Mononuclear cell (primary cell): ENCODE results near the gene SCG2. TPM values are rescaled to one million over a fixed set of nuclear protein-coding genes. Genes with fewer than 3 reads are reported as not detected.
"Not testable (repeated sequence)": the region's sequence is repeated elsewhere in the genome, so short reads cannot be mapped to it uniquely, and the experiment has no call there.

Experiments
- H3K27me3 ChIP-seq: 2 replicates; pipeline ENCODE4 v1.6.0; 2011; ENCODE audit warnings: low read length, control low read depth; ENCODE audit not compliant: insufficient read depth
- H3K4me1 ChIP-seq: 2 replicates; pipeline ENCODE4 v1.5.1; 2011; ENCODE audit warnings: mild to moderate bottlenecking, low read length, control low read depth; ENCODE audit not compliant: insufficient read depth
- H3K4me3 ChIP-seq: 2 replicates; pipeline ENCODE4 v1.5.1; 2011; ENCODE audit warnings: mild to moderate bottlenecking, low read length, moderate library complexity
- H3K9me3 ChIP-seq: 2 replicates; pipeline ENCODE4 v1.5.1; 2011; ENCODE audit warnings: low read depth, mild to moderate bottlenecking, control low read depth, low read length
- total RNA-seq: library from RNA; depleted of rRNA; stranded (reverse); fragments of >200 nt; gene quantifications from one replicate; pipeline ENCODE4 v1.2.3, GENCODE V29; 2012

The SCG2 gene
- total RNA-seq, 1 donor: 0.42 TPM

DNA sequence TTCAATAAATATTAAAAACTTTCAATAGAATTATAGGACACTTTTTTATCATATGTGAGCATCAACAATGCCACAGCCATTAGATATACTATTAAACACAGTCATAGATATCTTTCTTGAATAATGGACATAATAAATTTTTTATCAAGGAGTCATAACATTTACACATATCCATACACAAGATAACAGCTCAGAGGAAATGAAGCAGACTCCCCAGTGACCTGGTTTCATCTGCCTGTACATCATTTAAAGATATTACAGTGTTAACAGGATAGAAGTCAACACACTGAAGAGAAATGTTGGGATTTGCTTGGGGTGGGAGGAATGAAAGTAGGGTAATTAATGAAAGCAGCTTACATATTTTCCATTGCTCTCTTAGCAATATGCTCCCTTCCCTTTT, 5.1 kb downstream of the SCG2 start:
- H3K4me3 ChIP-seq: no peak overlapping the region
- no peaks in the 10 kb centered on the region for H3K9me3 ChIP-seq
- peaks cover 3% of the 10 kb centered on the region for H3K27me3 ChIP-seq
- no peaks in the 10 kb centered on the region for H3K4me1 ChIP-seq

DNA sequence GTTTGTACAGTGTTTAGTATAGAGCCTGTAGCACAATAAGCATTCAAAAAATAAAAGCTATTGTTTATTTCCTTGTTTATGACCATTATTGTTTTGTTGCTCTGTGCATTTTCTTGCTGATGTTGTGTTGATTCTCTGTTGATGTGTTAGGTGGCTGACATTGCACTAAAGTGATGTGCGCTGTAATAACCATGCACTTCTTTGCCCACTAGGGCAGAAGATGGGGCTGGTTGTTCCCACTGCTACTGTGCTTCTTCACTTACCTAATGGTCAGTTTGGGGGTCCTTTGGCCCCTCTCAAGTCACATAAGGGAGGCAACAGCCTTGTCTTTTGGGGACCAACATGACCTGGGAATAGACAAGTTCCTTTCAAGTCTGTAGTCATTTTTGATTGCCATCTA, 6.0 kb downstream of the SCG2 start:
- H3K9me3 ChIP-seq: no peaks in the 10 kb centered on the region
- no peak overlapping the region for H3K4me3 ChIP-seq
- H3K4me1 ChIP-seq: no peaks in the 10 kb centered on the region
- peaks cover 3% of the 10 kb centered on the region for H3K27me3 ChIP-seq

DNA sequence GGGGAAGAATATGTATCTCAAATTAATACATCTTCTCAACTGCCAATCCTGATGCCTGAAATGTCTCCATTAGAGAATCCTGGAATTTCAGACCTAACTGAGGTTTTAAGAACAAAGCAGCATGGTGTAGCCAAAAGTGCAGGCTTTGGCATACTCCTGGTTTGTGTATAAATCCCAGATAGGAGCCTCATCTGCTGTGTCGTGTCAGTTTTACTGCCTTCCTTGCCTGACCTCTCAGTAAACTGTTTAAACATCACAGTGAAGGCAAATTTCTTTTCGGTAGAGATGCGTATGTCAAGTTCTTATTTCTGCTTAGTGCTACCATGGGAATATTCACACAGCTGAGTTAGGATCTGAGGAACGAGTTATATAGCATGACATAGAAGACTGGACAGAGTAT, 7.3 kb downstream of the SCG2 start:
- Histone ChIP-seq H3K4me1 (no peaks in the 10 kb centered on the region), H3K4me3 (no peak overlapping the region), H3K9me3 (no peaks in the 10 kb centered on the region), H3K27me3 (no peaks in the 10 kb centered on the region)

DNA sequence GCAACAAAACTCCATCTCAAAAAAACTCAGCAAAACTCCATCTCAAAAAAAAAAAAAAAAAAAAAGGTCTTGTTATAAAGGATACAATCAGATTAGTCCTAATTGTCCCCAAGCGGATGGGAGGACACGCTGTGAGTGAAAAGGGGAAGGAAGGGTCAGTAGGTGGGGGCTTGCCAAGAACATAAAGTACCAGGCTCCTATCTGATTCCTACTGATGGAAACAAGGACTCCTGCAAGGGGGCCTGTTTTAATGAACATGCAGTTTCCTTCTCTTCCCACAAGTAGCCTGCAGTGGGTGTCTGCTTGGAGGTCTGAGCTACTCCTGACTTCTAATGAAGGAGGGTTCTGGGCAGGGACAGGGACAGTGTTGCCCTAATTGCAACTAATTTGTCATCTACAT, 7.9 kb downstream of the SCG2 start:
- H3K27me3 ChIP-seq: no peaks in the 10 kb centered on the region
- no peak overlapping the region for H3K4me3 ChIP-seq
- H3K9me3 ChIP-seq: no peaks in the 10 kb centered on the region
- no peaks in the 10 kb centered on the region for H3K4me1 ChIP-seq

DNA sequence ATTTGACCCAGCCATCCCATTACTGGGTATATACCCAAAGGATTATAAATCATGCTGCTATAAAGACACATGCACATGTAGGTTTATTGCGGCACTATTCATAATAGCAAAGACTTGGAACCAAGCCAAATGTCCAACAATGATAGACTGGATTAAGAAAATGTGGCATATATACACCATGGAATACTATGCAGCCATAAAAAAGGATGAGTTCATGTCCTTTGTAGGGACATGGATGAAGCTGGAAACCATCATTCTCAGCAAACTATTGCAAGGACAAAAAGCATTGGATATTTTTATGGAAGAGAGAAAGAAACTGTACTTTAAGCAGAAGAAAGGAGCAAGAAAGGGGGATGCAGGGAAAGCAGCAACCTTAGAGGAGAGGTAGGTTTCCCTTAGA, 9.5 kb downstream of the SCG2 start:
- H3K27me3 ChIP-seq, H3K4me3 ChIP-seq, H3K4me1 ChIP-seq, H3K9me3 ChIP-seq: not testable (repeated sequence)

DNA sequence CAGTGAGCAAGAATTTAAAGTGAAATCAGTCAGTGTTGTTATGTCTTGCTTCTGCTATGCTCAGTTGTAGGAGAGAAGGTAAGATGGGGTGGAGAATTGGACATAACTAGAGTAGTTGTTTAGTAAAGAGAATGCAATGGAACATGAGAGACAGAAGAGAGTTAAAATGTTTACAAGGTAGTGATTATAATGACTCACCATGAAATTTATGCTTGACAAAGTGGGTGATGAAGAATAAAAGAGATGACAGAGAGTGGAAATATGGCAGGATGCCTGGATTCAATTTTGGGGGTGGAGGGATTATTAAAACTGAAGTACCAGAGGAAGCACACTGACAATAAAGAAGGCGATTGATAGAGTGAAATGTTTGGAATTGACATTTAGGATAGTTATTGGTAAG, 10.6 kb downstream of the SCG2 start:
- Histone ChIP-seq H3K9me3 (no peaks in the 10 kb centered on the region), H3K4me3 (no peak overlapping the region), H3K4me1 (no peaks in the 10 kb centered on the region), H3K27me3 (no peaks in the 10 kb centered on the region)

DNA sequence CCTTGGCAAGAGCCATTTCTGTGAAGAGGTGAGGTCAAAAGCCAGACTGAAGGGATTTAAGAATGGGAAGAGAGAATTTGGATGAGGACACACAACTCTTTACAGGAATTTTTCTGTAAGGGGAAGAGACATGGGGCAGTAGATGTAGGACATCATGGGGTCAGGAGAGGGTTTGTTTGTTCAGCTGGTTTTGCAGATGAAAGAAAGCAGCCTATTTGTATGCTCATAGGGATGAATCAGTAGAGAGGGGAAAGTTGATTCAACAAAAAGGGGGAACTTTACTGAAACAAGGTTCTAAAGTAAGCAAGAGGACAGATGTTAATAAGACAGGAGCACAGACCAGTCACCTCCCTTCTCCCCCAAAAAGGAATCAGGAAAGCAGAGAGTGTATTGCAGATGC, 11.2 kb downstream of the SCG2 start:
- no peak overlapping the region for H3K4me3 ChIP-seq
- no peaks in the 10 kb centered on the region for H3K27me3 ChIP-seq
- H3K9me3 ChIP-seq: no peaks in the 10 kb centered on the region
- H3K4me1 ChIP-seq: no peaks in the 10 kb centered on the region

DNA sequence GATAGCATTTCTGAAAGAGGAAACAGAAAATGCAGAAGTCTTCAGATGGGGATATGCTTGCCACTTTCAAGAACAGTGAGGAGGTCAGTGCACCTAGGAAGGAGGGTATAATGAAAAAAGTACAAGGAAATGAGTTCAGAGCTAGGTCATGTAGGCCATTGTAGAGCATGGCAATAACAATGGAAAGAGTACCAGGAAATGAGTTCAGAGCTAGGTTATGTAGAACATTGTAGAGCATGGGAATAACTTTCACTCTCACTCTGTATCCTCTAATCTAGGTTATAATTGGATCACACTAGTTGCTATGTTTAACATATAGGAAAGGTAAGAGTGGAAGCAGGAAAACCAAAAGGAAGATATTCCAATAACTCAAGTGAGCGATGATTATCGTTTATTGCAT, 12.3 kb downstream of the SCG2 start:
- Histone ChIP-seq H3K27me3 (no peaks in the 10 kb centered on the region), H3K9me3 (no peaks in the 10 kb centered on the region), H3K4me3 (no peak overlapping the region), H3K4me1 (no peaks in the 10 kb centered on the region)

DNA sequence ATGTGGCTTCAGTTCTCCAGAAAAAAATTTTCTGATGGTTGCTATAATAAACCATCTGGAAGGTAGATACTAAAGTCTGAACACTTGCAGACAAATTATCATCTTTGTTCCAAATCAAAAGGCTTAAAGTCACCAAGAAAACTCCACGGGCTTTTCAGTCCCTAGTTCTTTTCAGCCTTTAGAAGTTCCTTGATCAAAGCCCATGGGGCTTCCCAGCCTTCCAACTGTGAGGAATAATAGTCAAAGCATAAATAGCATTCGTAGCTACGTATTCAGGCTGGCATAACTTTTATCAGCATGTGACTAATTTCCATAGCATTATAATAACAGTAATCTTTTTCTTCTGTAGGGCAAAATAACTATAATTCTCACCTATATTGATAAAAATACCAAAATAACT, 13.9 kb downstream of the SCG2 start:
- Histone ChIP-seq H3K4me3 (no peak overlapping the region), H3K9me3 (no peaks in the 10 kb centered on the region), H3K27me3 (peaks cover 2% of the 10 kb centered on the region), H3K4me1 (no peaks in the 10 kb centered on the region)

DNA sequence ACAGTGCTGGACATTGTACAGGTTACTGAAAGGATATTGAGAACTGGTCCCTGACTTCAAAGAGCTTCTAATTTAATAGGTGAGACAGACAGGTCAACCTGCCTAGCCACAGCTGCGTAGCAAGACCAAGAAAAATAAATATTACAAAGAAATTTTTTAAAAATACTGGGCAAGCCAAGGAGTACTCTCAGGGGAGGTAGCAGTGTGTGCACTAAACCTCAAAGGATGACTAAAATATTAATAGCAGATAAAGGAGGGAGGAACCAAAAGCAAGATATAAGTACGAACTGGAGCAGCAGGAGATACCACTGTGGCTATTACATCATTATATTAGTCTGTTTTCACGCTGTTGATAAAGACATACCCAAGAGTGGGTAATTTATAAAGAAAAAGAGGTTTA, 14.9 kb downstream of the SCG2 start:
- no peak overlapping the region for H3K4me3 ChIP-seq
- no peaks in the 10 kb centered on the region for H3K9me3 ChIP-seq
- H3K27me3 ChIP-seq: peaks cover 2% of the 10 kb centered on the region
- no peaks in the 10 kb centered on the region for H3K4me1 ChIP-seq

DNA sequence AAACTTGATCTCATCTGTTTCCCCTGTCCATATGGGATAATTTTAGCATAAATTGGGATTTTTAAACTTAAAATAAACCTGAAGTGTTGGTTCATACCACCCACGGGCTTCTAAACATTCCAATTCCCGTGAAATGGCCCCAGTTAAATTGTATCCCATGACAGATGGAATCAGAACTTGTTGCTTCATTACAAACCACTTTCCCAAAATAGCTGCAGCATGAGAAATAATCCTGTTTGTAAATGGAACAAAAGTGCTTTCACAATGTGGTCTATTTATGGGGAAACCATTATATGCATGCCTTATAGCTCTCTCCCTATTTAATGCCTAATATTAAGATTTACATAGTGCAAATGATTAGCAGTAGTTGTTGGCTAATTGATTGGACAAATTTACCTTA, 15.9 kb downstream of the SCG2 start:
- Histone ChIP-seq H3K4me1 (no peaks in the 10 kb centered on the region), H3K9me3 (no peaks in the 10 kb centered on the region), H3K4me3 (no peak overlapping the region), H3K27me3 (peaks cover 2% of the 10 kb centered on the region)

DNA sequence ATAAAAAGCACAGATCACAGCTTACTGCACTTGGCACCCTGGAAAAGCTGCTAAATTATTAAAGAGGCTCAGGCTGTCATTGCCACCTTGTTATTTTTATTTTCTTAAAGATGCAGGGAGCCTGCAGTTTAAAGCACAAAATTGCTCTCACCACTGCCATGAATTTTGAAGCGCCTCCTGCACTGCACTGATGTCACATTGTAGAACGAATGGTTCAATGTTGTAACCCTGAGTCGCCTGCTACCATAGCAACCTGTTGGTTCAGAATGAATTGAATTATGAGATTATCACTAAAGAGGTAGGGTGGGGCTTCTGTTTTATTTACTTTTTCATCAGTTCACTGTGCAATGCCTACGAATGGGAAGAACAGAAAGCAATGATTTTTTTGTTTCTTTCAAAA, 16.5 kb downstream of the SCG2 start:
- no peaks in the 10 kb centered on the region for H3K9me3 ChIP-seq
- H3K27me3 ChIP-seq: peaks cover 2% of the 10 kb centered on the region
- H3K4me3 ChIP-seq: no peak overlapping the region
- H3K4me1 ChIP-seq: no peaks in the 10 kb centered on the region

DNA sequence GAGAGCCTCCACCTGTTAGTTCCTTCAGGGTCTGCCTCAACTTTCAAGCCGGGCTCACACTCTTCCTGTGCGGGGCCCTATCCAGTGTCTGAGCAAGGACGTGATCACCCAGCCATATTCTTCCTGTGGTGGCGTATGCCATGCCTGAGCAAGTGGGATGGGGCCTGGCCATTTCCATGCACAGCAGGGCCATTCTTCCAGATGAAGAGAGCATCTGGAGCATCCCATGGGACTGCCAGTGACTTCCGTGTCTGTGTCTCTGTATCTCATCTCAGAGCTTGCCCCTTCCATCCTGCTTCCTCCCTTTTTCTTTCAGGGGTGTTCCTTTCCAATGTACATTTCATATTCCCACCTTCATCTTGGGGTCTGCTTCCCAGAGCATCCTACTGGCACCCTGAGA, 20.2 kb downstream of the SCG2 start:
- Histone ChIP-seq H3K4me3 (no peak overlapping the region), H3K27me3 (peaks cover 2% of the 10 kb centered on the region), H3K9me3 (no peaks in the 10 kb centered on the region), H3K4me1 (no peaks in the 10 kb centered on the region)

DNA sequence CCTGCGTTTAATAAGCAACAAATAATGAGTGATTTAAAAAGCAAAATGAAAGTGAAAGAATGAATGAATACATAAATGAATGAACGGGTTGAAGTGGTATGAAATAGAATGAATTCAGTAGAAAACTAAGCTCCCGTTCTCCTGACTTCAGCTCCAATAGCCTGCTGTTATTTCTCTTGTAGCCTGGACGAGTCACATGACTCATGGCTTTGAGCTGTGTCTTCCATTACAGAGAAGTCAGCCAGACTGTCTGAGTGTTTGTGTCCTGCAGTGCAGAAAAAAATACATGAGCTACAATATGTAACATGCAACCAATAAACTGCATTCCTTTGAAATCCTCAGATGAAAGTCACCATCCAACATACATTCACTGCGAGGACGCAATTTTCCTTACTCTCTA, 21.2 kb downstream of the SCG2 start:
- peaks cover 2% of the 10 kb centered on the region for H3K27me3 ChIP-seq
- no peak overlapping the region for H3K4me3 ChIP-seq
- no peaks in the 10 kb centered on the region for H3K4me1 ChIP-seq
- H3K9me3 ChIP-seq: no peaks in the 10 kb centered on the region

DNA sequence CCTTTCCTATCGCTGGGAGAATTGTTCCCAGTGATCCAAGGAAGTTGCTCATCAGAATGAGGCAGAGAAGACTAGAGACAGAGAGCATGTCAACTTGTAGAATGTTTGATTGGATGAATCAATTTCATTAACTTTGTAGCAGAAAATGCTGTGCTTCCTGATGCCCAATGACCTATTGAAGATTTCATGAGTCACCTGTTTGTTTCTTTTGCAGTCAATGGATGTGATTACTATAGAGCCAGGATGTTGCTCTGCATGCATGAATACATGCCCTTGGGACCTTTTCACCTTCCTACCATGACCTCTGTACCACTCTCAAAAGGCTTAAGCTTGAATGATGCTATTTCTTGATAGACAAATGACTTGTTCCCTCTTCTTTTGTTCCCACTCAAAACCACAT, 23.3 kb downstream of the SCG2 start:
- Histone ChIP-seq H3K4me1 (no peaks in the 10 kb centered on the region), H3K4me3 (no peak overlapping the region), H3K9me3 (no peaks in the 10 kb centered on the region), H3K27me3 (no peaks in the 10 kb centered on the region)

DNA sequence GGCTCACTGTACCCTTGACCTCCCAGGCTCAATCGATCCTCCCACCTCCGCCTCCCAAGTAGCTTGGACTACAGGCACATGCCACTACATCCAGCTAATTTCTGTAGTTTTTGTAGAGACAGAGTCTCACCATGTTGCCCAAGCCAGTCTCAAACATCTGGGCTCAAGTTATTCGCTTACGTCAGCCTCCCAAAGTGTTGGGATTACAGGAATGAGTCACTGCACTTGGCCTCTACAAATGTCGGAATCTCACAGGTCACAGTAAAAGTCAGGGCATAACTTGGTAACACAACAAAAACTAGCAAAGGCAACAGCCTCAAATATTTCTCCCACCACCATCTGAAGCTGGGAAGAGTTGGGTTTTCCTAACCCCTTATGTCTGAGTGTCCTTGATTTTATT, 25.3 kb downstream of the SCG2 start:
- Histone ChIP-seq H3K4me1 (no peaks in the 10 kb centered on the region), H3K4me3 (no peak overlapping the region), H3K9me3 (no peaks in the 10 kb centered on the region), H3K27me3 (no peaks in the 10 kb centered on the region)

DNA sequence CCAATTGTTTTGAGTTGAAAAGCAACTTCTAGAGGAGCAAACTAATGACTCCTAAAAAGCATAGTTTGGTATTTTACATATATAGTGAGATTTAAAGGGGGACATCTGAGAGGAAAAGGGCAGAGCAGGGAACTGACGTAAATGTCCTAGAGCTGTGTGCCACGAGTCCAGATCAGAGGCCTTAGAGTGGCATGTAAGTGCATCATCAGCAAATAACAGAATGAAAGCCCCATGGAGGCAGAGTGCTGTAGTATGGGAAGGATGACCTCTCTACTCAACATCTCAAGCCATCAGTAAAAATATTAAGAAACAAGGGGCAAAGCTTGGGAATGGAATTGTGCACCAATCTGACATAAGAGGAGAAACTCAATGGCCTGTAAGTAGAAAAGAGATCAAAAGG, 31.4 kb downstream of the SCG2 start:
- no peaks in the 10 kb centered on the region for H3K27me3 ChIP-seq
- no peak overlapping the region for H3K4me3 ChIP-seq
- no peaks in the 10 kb centered on the region for H3K4me1 ChIP-seq
- H3K9me3 ChIP-seq: no peaks in the 10 kb centered on the region
